Trophoblast cell (in vitro differentiated cells and primary cell): ENCODE measurements around the gene G6PD.
A peak's percentile ranks its signal among the peaks of the same experiment; 100 is the strongest.
"Not testable (repeated sequence)": the region's sequence is repeated elsewhere in the genome, so short reads cannot be mapped to it uniquely, and the experiment has no call there.

Experiments
- DNase-seq, 2 donors: peaks; one replicate each; pipeline ENCODE4 v3.0.0-alpha.2; 2016
- H2AFZ ChIP-seq: 2 replicates; pipeline ENCODE4 v1.6.1; 2013; ENCODE audit warnings: low read length, moderate library complexity, mild to moderate bottlenecking; ENCODE audit not compliant: insufficient read depth, poor library complexity
- H2AK5ac ChIP-seq: 2 replicates; pipeline ENCODE4 v1.6.1; 2013; ENCODE audit warnings: mild to moderate bottlenecking, low read length
- H2BK120ac ChIP-seq: 2 replicates; pipeline ENCODE4 v1.6.1; 2013; ENCODE audit warnings: low read length, mild to moderate bottlenecking, moderate library complexity; ENCODE audit not compliant: insufficient read depth, poor library complexity
- H2BK12ac ChIP-seq: 2 replicates; pipeline ENCODE4 v1.6.1; 2013; ENCODE audit warnings: mild to moderate bottlenecking, low read length, moderate library complexity
- H2BK5ac ChIP-seq: 2 replicates; pipeline ENCODE4 v1.6.1; 2013; ENCODE audit warnings: low read length, low read depth, moderate library complexity, mild to moderate bottlenecking; ENCODE audit not compliant: poor library complexity
- H3K14ac ChIP-seq: 2 replicates; pipeline ENCODE4 v1.6.1; 2013; ENCODE audit warnings: mild to moderate bottlenecking, low read length
- H3K18ac ChIP-seq: 2 replicates; pipeline ENCODE4 v1.6.1; 2013; ENCODE audit warnings: mild to moderate bottlenecking, low read length
- H3K23ac ChIP-seq: 2 replicates; pipeline ENCODE4 v1.6.1; 2013; ENCODE audit warnings: low read length
- H3K27ac ChIP-seq: 2 replicates; pipeline ENCODE4 v1.5.1; 2013; ENCODE audit warnings: low read depth, mild to moderate bottlenecking, inconsistent platforms, low read length, moderate library complexity
- H3K27me3 ChIP-seq: 2 replicates; pipeline ENCODE4 v1.6.1; 2013; ENCODE audit warnings: inconsistent platforms, mild to moderate bottlenecking, low read length, moderate library complexity; ENCODE audit not compliant: insufficient read depth
- H3K36me3 ChIP-seq, 2 experiments: 1 replicate in 1 of 2; 2 replicates in 1 of 2; pipeline ENCODE4 v1.6.1; 2013; ENCODE audit warnings: low read length in 2 of 2, mild to moderate bottlenecking in 2 of 2, moderate library complexity in 1 of 2; ENCODE audit not compliant: insufficient read depth in 2 of 2, control insufficient read depth in 1 of 2
- H3K4ac ChIP-seq: 2 replicates; pipeline ENCODE4 v1.6.1; 2013; ENCODE audit warnings: low read depth, mild to moderate bottlenecking, low read length, moderate library complexity
- H3K4me1 ChIP-seq, 2 experiments: 1 replicate in 1 of 2; 2 replicates in 1 of 2; pipeline ENCODE4 v1.6.1; 2013; ENCODE audit warnings: low read length in 2 of 2, mild to moderate bottlenecking in 2 of 2, moderate library complexity in 1 of 2; ENCODE audit not compliant: insufficient read depth in 2 of 2, control insufficient read depth in 1 of 2
- H3K4me2 ChIP-seq: 2 replicates; pipeline ENCODE4 v1.6.1; 2013; ENCODE audit warnings: inconsistent platforms, mild to moderate bottlenecking, low read length, moderate library complexity
- H3K4me3 ChIP-seq: 2 replicates; pipeline ENCODE4 v1.5.1; 2013; ENCODE audit warnings: mild to moderate bottlenecking, low read depth, low read length, inconsistent platforms
- H3K79me1 ChIP-seq: one replicate; pipeline ENCODE4 v1.6.1; 2013; ENCODE audit warnings: low read length
- H3K79me2 ChIP-seq: 2 replicates; pipeline ENCODE4 v1.6.1; 2013; ENCODE audit warnings: low read length, mild to moderate bottlenecking; ENCODE audit not compliant: control insufficient read depth, insufficient read depth, poor library complexity
- H3K9ac ChIP-seq: 2 replicates; pipeline ENCODE4 v1.6.1; 2013; ENCODE audit warnings: mild to moderate bottlenecking, low read length
- H3K9me3 ChIP-seq: 2 replicates; pipeline ENCODE4 v1.6.1; 2013; ENCODE audit warnings: low read depth, mild to moderate bottlenecking, control low read depth, inconsistent platforms, low read length; ENCODE audit not compliant: insufficient read depth
- H4K12ac ChIP-seq: 2 replicates; pipeline ENCODE4 v1.6.1; 2013; ENCODE audit warnings: low read depth, mild to moderate bottlenecking, low read length, moderate library complexity
- H4K8ac ChIP-seq: 2 replicates; pipeline ENCODE4 v1.6.1; 2013; ENCODE audit warnings: low read depth, mild to moderate bottlenecking, low read length, moderate library complexity
- H4K91ac ChIP-seq: one replicate; pipeline ENCODE4 v1.6.1; 2013; ENCODE audit warnings: low read depth, mild to moderate bottlenecking, low read length, moderate library complexity
- whole genome bisulfite sequencing: extraction: QIAGEN DNeasy Blood & Tissue Kit; methylation state at CpG from one replicate; pipeline ENCODE4 v1.1.7; 2013; ENCODE audit warnings: missing lambda C conversion rate; ENCODE audit not compliant: insufficient read length, insufficient coverage; ENCODE audit errors: extremely low coverage; 5-methylcytosine and 5-hydroxymethylcytosine counted together

The G6PD gene

GRCh38 chrX:154540365-154540764 is 6.3 kb downstream of the G6PD start:
- H3K27me3 ChIP-seq, H3K4me3 ChIP-seq, H3K4ac ChIP-seq, H2AFZ ChIP-seq, DNase-seq, H3K9me3 ChIP-seq, H3K9ac ChIP-seq, H3K4me2 ChIP-seq, H2BK5ac ChIP-seq, H3K79me1 ChIP-seq, H2BK120ac ChIP-seq, H3K23ac ChIP-seq, H4K12ac ChIP-seq, H3K79me2 ChIP-seq: not testable (repeated sequence)
- peak overlapping the region; percentile 60 for H3K14ac ChIP-seq
- peak overlapping the region; percentile 51 for H3K18ac ChIP-seq
- H4K91ac ChIP-seq, result peak overlapping the region; percentile 64
- H4K8ac ChIP-seq, result peak overlapping the region; percentile 69
- WGBS, result no CpG with 5 or more reads among the region's 7 CpGs
- H2AK5ac ChIP-seq, result peak overlapping the region; percentile 41
- H2BK12ac ChIP-seq, result peak overlapping the region; percentile 36
- peak overlapping the region; percentile 78 for H3K27ac ChIP-seq
- H3K36me3 ChIP-seq, result peaks cover 32 to 34% of the 10 kb centered on the region in 2 experiments
- peaks cover 11 to 19% of the 10 kb centered on the region in 2 experiments for H3K4me1 ChIP-seq

- no peak overlapping the region for H3K14ac ChIP-seq
- peaks cover 11% of the 10 kb centered on the region for H3K79me1 ChIP-seq
- H4K91ac ChIP-seq, result no peak overlapping the region
- no peak overlapping the region for H3K9ac ChIP-seq
- peaks cover 12 to 20% of the 10 kb centered on the region in 2 experiments for H3K4me1 ChIP-seq
- H3K36me3 ChIP-seq, result peaks cover 35 to 36% of the 10 kb centered on the region in 2 experiments
- H4K12ac ChIP-seq, result no peak overlapping the region
- no peak overlapping the region for H3K18ac ChIP-seq
- H3K27ac ChIP-seq, result no peak overlapping the region
- H3K4me3 ChIP-seq, result no peak overlapping the region
- WGBS, result no CpG with 5 or more reads among the region's 8 CpGs
- no peak for DNase-seq
- no peak overlapping the region for H3K23ac ChIP-seq
- H3K4ac ChIP-seq, result no peak overlapping the region
- H3K4me2 ChIP-seq, result no peak overlapping the region
- H3K9me3 ChIP-seq, result no peaks in the 10 kb centered on the region
- H2BK12ac ChIP-seq, result no peak overlapping the region
- H3K79me2 ChIP-seq, result peaks cover 2% of the 10 kb centered on the region
- no peaks in the 10 kb centered on the region for H3K27me3 ChIP-seq
- H2BK5ac ChIP-seq, result no peak overlapping the region
- no peak overlapping the region for H2AFZ ChIP-seq
- H4K8ac ChIP-seq, result no peak overlapping the region
- H2BK120ac ChIP-seq, result no peak overlapping the region
- no peak overlapping the region for H2AK5ac ChIP-seq
These were observed 7.6 kb downstream of the G6PD start for GRCh38 chrX:154539077-154539476.

GRCh38 chrX:154535892-154536291 is 10.8 kb downstream of the G6PD start:
- Histone ChIP-seq H3K36me3 (peaks cover 46 to 51% of the 10 kb centered on the region in 2 experiments), H3K9me3 (no peaks in the 10 kb centered on the region), H3K9ac (no peak overlapping the region), H3K4me2 (no peak overlapping the region), H3K4me1 (peaks cover 9 to 17% of the 10 kb centered on the region in 2 experiments), H2AK5ac (no peak overlapping the region), H3K27me3 (no peaks in the 10 kb centered on the region), H2BK5ac (no peak overlapping the region), H3K79me1 (peaks cover 12% of the 10 kb centered on the region), H3K27ac (no peak overlapping the region), H3K4me3 (no peak overlapping the region), H2BK120ac (no peak overlapping the region), H3K23ac (no peak overlapping the region), H3K14ac (no peak overlapping the region), H4K8ac (no peak overlapping the region), H4K12ac (no peak overlapping the region), H2BK12ac (no peak overlapping the region), H4K91ac (no peak overlapping the region), H3K79me2 (peaks cover 2% of the 10 kb centered on the region), H3K18ac (no peak overlapping the region), H2AFZ (no peak overlapping the region), H3K4ac (no peak overlapping the region)
- no CpG with 5 or more reads among the region's 9 CpGs for WGBS
- no peak for DNase-seq

GRCh38 chrX:154534526-154535322 is 11.9 kb downstream of the G6PD start:
- no peak overlapping the region for H2BK120ac ChIP-seq
- peak overlapping the region; percentile 49 for H4K8ac ChIP-seq
- H3K36me3 ChIP-seq, result peaks cover 44 to 49% of the 10 kb centered on the region in 2 experiments
- no peak overlapping the region for H3K18ac ChIP-seq
- no peak overlapping the region for H2AFZ ChIP-seq
- no peak overlapping the region for H4K12ac ChIP-seq
- H3K79me2 ChIP-seq, result no peaks in the 10 kb centered on the region
- H2BK12ac ChIP-seq, result no peak overlapping the region
- no CpG with 5 or more reads among the region's 34 CpGs for WGBS
- no peak overlapping the region for H3K4me3 ChIP-seq
- peak; percentile 73 to 93 for DNase-seq
- H3K9me3 ChIP-seq, result no peaks in the 10 kb centered on the region
- peaks cover 11% of the 10 kb centered on the region for H3K79me1 ChIP-seq
- peak overlapping the region; percentile 36 for H2BK5ac ChIP-seq
- H3K27ac ChIP-seq, result peak overlapping the region; percentile 35
- H4K91ac ChIP-seq, result peak overlapping the region; percentile 39
- no peak overlapping the region for H3K14ac ChIP-seq
- H3K27me3 ChIP-seq, result no peaks in the 10 kb centered on the region
- no peak overlapping the region for H3K23ac ChIP-seq
- H3K4me2 ChIP-seq, result no peak overlapping the region
- peaks cover 11 to 16% of the 10 kb centered on the region in 2 experiments for H3K4me1 ChIP-seq
- H3K9ac ChIP-seq, result no peak overlapping the region
- H3K4ac ChIP-seq, result peak overlapping the region; percentile 12
- H2AK5ac ChIP-seq, result peak overlapping the region; percentile 81
